Activated CD4-positive, alpha-beta T cell treated with anti-CD3 and anti-CD28 coated beads, Interleukin-2, amount 50 U/mL, for 24 hours (primary cell): Measurements from ENCODE around the gene ATF7.
"Not testable (repeated sequence)": the region's sequence is repeated elsewhere in the genome, so short reads cannot be mapped to it uniquely, and the experiment has no call there.

ENCODE experiments used
- DNase-seq, 2 donors: peaks; one replicate each; pipeline ENCODE4 v3.0.0-alpha.2; 2020; ENCODE audit warnings: low read depth in 1 of 2, low spot score in 1 of 2

Gene ATF7

DNA sequence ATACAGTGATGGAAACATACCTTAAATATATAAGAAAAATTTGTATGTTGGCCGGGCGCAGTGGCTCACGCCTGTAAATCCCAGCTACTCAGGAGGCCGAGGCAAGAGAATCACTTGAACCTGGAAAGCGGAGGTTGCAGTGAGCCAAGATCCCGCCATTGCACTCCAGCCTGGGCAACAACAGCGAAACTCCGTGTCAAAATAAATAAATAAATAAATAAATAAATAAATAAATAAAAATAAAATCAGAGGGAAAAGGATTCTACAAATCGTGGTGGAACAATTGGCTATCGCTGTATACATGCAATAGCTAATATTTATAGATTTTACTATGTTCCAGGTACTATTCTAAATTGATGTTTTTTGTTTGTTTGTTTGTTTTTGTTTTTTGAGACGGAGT, 1.7 kb upstream of the ATF7 start:
- no peak for DNase-seq

DNA sequence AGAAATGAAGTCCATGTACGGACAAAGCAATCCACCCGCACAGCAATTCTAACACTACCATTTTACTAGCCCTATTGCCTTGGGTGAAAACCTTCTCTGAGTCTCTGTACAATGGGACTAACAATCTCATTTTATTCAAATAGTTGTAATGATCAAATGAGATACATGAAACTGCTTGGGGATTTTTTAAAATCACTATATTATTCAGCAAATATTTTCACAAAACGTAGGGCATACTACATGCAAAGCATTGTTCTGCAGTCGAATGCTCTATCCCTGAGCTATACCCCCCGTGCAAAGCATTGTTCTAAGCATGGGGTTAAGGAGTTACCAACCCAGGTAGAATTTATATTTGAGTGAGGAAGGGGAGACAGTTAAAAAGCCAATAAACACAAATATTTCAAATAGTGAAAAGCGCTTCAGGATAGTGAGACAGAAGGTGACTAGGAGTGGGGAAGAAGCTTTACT, 554 bp upstream of the ATF7 start:
- DNase-seq: no peak

GRCh38 chr12:53625373-53625945, 723 bp downstream of the ATF7 start:
- DNase-seq: no peak

- DNase-seq: no peak
Measured at GRCh38 chr12:53624956-53625355, 1.2 kb downstream of the ATF7 start.

DNA sequence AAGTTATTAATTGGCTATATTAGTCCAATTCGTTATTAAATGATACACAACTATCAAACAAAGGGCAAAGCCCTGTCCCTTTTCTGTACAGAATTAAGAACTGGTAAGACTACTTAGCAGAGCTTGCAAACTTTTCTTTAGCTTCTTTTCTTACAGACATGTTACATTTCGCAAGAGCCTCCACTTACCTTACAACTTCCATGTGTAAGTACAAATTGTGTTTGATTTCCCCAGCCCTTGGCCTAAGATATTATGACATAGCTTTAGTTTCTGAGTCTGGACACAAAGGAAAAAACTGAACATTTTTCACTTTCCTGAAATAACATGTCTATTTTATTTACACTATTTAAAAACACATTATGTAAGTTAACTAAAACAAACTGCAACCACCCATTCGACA, 1.7 kb downstream of the ATF7 start:
- no peak for DNase-seq

DNA sequence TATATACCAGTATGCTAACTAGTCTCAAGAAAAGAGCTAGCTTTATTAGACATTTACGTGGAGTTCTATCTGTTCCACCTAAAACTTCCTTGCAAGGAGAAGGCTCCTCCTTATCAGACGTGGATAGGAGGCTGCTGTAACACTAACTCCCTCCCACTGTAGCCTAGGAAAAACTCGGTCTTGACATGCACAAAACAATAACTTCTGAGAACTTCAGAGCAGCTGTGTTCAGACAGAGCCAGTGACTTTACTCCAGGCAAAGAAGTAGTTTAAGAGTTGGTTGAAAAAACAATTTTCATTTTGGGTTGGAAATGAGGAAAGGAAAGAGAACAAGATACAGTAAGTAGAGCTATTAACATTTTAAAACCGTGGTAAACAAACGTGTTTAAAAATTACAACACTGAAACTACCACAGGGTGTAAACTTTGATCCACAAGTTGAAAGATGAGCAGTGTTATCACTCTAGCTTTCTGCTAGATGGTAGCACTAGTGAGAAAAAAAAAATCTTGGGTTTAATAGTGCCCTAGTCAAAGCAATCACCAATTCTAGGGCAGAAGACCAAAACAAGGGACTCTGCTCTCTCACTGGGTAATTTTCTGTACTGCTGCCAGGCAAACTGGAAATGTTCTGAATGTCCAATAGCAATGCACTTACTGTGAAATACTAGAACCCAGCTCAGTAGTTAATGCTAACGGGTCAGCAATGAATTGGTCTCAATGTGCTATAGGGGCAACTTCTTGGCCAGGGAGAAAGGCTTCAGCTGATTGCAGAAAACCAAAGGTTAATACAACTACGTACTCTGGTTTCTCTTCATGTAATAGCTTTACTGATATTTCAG, 2.4 kb downstream of the ATF7 start:
- DNase-seq: no peak

GRCh38 chr12:53622724-53623123, 3.5 kb downstream of the ATF7 start:
- DNase-seq: no peak

GRCh38 chr12:53618275-53618674, 7.9 kb downstream of the ATF7 start:
- DNase-seq: no peak

- DNase-seq: no peak
Measured at GRCh38 chr12:53617700-53618099, 8.5 kb downstream of the ATF7 start.

DNA sequence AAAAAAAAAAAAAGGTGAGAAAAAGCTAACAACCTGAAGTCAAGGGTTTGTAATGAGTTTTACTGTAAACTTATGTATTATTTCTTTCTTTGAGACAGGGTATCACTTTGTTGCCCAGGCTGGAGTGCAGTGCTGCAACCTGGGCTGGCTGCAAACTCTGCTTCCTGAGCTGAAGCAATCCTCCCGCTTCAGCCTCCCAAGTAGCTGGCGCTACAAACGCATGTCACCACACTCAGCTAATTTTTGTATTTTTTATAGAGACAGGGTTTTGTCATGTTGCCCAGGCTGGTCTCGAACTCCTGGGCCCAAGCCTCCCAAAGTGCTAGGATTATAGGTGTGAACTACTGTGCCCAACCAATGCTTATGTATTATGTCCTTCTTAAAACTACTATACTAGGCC, 9.2 kb downstream of the ATF7 start:
- DNase-seq: no peak

DNA sequence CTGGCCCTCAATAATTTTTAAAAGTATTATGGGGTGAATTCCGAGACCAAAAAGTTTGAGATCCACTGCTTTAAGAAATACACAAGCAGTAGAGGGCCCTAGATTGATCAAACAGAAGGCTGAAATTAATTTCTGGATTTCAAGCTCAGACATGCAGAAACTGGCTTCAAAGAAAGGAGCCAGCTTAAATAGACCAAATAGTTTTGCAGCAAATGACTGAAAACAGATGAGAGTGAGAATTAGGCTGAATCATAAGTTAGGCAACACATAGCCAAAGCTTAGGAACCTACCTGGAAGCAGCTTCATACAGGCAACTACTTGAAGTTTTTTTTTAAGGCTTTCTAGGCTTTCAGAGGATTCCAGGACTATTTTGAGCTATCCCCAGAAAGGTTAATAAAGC, 12.4 kb downstream of the ATF7 start:
- DNase-seq: no peak

- DNase-seq: no peak
Measured at GRCh38 chr12:53612978-53613377, 13.2 kb downstream of the ATF7 start.

DNA sequence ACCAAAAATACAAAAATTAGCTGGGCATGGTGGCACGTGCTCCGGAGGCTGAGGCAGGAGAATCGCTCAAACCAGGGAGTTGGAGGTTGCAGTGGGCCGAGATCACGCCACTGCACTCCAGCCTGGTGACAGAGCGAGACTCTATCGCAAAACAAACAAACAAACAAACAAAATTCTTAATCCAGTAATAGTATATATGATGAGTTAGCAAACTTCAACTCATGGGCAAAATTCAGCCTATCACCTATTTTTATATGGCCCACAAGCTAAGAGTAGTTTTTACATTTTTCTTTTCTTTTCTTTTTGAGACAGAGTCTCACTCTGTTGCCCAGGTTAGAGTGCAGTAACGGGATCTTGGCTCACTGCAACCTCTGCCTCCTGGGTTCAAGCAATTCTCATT, 14.9 kb downstream of the ATF7 start:
- DNase-seq: no peak

GRCh38 chr12:53606688-53607087, 19.5 kb downstream of the ATF7 start:
- DNase-seq: not testable (repeated sequence)

DNA sequence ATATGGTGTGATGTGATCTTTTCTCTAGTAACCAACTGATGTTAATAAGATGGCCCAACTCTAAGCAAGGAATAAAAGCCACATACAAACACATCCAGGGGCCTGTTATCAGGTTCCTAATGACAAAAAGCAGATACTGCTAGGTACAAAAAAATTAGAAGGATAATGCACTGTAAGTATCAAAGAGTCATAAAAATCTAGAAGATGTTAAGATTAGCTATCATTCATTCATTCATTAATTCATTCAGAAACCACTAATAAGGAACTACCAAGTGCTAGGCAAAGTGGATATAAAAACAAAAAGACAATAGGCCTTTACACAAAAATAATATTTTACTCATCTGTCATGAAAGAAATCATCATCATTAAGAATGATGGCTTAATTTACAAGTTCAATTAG, 21.6 kb downstream of the ATF7 start:
- DNase-seq: no peak

DNA sequence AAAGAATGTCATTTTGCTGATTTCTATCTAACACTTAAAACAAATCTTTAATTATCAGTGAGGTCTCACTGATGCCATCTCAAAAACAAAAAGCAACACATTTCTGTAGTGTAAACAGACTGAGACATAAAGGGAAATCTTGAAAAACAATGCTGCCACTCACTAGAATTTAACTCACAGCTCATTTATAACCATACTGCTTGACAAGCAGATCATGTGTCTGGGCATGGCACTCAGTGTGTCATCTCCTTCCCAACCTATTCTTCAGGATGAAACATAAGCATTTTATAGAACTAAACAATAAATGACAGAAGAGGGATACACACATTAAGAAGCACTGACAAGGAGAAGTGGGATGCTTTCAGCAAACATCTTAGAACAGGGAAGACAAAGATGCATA, 22.4 kb downstream of the ATF7 start:
- no peak for DNase-seq

GRCh38 chr12:53603196-53603595, 23.0 kb downstream of the ATF7 start:
- DNase-seq: no peak

GRCh38 chr12:53602176-53602864, 23.9 kb downstream of the ATF7 start:
- DNase-seq: no peak

DNA sequence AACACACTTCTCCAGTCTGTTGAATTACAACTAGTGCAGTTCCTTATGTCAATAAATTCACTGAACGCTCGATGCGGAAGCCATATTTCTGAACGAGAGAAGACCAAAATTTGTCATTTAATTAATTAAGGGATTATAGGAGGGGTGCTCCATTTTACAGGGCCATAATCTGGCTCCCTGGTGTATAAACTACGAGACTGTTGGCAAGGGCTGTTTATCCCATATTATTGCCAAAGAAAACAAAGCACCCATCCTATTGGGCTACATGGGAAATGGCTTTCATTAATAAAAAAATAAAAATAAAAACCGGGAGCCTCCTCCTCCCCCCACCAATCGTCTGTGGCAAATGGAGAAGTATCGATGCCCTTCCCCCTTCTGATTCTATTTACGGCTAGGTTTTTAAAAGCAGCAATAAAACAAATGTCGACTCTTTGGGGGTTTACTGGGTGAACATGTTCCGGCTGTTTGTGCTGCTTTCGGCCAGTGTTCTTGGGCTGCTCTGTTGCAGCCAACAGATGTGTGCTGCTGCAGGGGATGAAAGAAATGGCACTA, 24.8 kb downstream of the ATF7 start:
- no peak for DNase-seq

DNA sequence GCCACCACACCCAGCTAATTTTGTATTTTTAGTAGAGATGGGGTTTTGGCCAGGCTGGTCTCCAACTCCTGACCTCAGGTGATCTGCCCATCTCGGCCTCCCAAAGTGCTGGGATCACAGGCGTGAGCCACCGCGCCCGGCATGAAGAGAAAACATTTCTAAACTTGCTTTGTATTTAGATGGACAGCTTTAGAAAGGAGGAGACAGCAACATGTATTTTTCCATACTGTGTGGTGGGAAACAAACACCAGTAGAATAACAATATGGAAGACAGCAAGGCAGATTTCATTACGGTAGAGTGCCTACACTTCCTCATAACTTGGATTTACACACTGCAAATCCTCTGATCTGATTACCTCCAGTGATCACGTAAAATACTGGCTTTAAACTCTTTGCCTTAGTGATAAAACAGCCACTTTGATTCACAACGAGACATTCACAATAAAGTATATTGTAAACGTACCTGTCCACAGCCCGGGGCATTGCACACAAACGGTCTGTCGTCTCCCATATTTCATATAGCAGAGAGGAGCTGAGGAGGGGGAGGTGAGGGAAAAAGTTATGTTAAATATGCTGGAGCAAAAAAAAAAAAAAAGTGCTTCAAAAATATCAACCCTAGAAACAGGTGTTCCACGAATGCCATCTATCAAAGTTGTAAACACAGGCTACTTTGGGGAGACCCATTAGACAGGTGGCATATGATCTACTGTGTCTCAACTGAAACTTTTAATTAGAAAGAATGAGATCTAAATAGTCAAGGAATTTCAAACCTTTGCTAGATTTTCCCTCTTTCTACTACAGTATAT, 25.5 kb downstream of the ATF7 start:
- no peak for DNase-seq

DNA sequence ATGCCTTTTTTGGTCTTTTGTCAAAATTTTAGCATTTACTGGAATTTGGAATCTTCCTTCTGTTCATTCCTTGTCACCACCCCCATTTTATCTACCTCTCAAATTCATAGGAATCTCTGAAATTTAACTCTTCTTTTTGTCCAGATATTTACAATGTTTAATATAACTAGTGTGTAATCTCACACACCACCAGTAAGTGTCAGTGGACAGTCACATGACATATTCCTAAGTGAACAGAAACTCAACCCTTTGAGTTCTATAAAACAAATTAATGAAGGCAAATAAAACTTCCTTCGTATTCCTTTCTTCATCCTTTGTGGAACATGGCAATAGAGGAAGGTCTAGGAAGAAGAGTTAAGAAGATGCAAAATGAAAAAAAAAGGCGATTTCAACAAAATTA, 26.6 kb downstream of the ATF7 start:
- DNase-seq: no peak
